ENCODE data around the gene ERI2.

Gene ERI2

GRCh38 chr16:20806168-20807050, at the start of gene ERI2, which contains the start of gene REXO5:
TSS of gene ERI2 (minus strand) at chr16:20806472. CDS start at chr16:20806430, 42 bp downstream.
TSS of gene REXO5 (plus strand) at chr16:20806527. CDS start at chr16:20806954, 427 bp downstream.
- Histone ChIP-seq H3K4me3 (ENCODE audit: low read length) (peak within 1 kb of the TSS; percentile 72), H3K36me3 (ENCODE audit: insufficient read depth, low read length) (peaks cover 2% of the 10 kb centered on the region), H3K9me3 (ENCODE audit: low read length) (no peaks in the 10 kb centered on the region), H3K27me3 (ENCODE audit: insufficient read depth, low read length) (no peaks in the 10 kb centered on the region), H3K4me1 (ENCODE audit: insufficient read depth, low read length) (peaks cover 2% of the 10 kb centered on the region), H2AFZ (ENCODE audit: low read depth, low read length) (peak within 1 kb of the TSS; percentile 97)

- Histone ChIP-seq H2AFZ (ENCODE audit: low read depth, low read length) (no peak overlapping the region), H3K36me3 (ENCODE audit: insufficient read depth, low read length) (peaks cover 31% of the 10 kb centered on the region), H3K4me1 (ENCODE audit: insufficient read depth, low read length) (no peaks in the 10 kb centered on the region), H3K27me3 (ENCODE audit: insufficient read depth, low read length) (no peaks in the 10 kb centered on the region), H3K4me3 (ENCODE audit: low read length) (no peak overlapping the region), H3K9me3 (ENCODE audit: low read length) (peaks cover 3% of the 10 kb centered on the region)
These were observed 48.7 kb upstream of the ERI2 start for GRCh38 chr16:20854963-20855362.

DNA sequence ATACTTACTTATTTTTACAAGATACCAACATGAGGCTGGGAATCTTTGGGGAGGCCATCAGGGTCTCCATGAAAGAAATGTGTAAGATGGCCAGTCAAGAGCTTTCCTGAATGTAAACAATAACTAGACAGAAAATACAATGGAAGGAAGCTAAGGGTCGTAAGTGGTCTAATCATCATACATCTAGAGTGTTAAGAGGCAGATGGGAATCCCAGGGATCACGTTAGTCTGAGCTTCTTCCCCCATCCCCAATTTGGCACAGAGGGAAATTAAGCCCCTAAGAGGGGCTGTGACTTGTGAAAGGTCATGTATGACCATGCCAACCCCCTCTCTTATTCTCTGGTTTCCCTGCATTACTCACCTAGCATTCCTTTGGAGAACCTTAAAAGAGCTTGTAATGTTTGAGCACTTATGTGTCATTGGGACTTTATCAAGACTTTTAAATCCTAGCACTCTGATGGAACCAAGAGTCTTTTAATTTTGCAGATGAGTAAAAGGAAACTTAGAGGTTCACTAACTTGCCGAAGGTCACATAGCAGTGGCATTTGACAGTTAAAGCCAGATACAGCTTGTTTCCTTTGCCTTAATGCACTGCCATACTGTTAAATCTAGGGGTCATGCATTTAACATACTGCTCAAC, 47.8 kb upstream of the ERI2 start:
- peaks cover 26% of the 10 kb centered on the region for H3K36me3 ChIP-seq (ENCODE audit: insufficient read depth, low read length)
- peaks cover 3% of the 10 kb centered on the region for H3K9me3 ChIP-seq (ENCODE audit: low read length)
- H2AFZ ChIP-seq (ENCODE audit: low read depth, low read length): no peak overlapping the region
- no peak overlapping the region for H3K4me3 ChIP-seq (ENCODE audit: low read length)
- H3K4me1 ChIP-seq (ENCODE audit: insufficient read depth, low read length): no peaks in the 10 kb centered on the region
- H3K27me3 ChIP-seq (ENCODE audit: insufficient read depth, low read length): no peaks in the 10 kb centered on the region

GRCh38 chr16:20853143-20853542, 46.9 kb upstream of the ERI2 start:
- Histone ChIP-seq H3K4me1 (ENCODE audit: insufficient read depth, low read length) (no peaks in the 10 kb centered on the region), H3K36me3 (ENCODE audit: insufficient read depth, low read length) (peaks cover 26% of the 10 kb centered on the region)

DNA sequence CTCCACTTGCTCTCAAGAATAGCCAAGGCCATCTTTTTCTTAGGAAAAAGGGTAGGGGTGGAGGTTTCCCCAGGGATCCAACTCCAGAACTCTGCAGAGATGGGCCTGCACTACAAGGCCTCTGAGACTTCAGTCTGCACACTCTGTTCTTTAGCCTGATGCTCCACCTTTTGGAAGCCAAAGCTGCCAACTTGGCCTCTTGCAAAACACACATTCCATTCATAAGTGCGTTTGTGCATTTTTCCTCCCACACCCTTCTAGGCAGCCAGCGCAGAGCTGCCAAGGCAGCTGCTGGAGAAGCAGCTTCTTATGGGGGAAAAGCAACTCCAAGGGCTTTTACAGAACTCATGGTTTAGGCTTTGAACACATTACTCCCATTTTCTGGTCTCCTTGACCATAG, 45.3 kb upstream of the ERI2 start:
- Histone ChIP-seq H3K9me3 (ENCODE audit: low read length) (peaks cover 3% of the 10 kb centered on the region), H3K4me3 (ENCODE audit: low read length) (no peak overlapping the region), H3K27me3 (ENCODE audit: insufficient read depth, low read length) (no peaks in the 10 kb centered on the region), H2AFZ (ENCODE audit: low read depth, low read length) (no peak overlapping the region), H3K36me3 (ENCODE audit: insufficient read depth, low read length) (peaks cover 30% of the 10 kb centered on the region), H3K4me1 (ENCODE audit: insufficient read depth, low read length) (no peaks in the 10 kb centered on the region)

More at GRCh38 chr16:20853143-20853542, 46.9 kb upstream of the ERI2 start:
- Histone ChIP-seq H3K4me3 (ENCODE audit: low read length) (no peak overlapping the region), H2AFZ (ENCODE audit: low read depth, low read length) (no peak overlapping the region), H3K27me3 (ENCODE audit: insufficient read depth, low read length) (no peaks in the 10 kb centered on the region), H3K9me3 (ENCODE audit: low read length) (peaks cover 3% of the 10 kb centered on the region)

- H3K36me3 ChIP-seq (ENCODE audit: insufficient read depth, low read length): peaks cover 36% of the 10 kb centered on the region
- H3K4me3 ChIP-seq (ENCODE audit: low read length): no peak overlapping the region
These were observed 44.7 kb upstream of the ERI2 start for GRCh38 chr16:20850981-20851380.

GRCh38 chr16:20849589-20850390, 43.5 kb upstream of the ERI2 start:
- Histone ChIP-seq H3K9me3 (ENCODE audit: low read length) (no peaks in the 10 kb centered on the region), H2AFZ (ENCODE audit: low read depth, low read length) (no peak overlapping the region), H3K27me3 (ENCODE audit: insufficient read depth, low read length) (no peaks in the 10 kb centered on the region), H3K4me1 (ENCODE audit: insufficient read depth, low read length) (no peaks in the 10 kb centered on the region), H3K36me3 (ENCODE audit: insufficient read depth, low read length) (peaks cover 32% of the 10 kb centered on the region), H3K4me3 (ENCODE audit: low read length) (no peak overlapping the region)

More at GRCh38 chr16:20850981-20851380, 44.7 kb upstream of the ERI2 start:
- no peaks in the 10 kb centered on the region for H3K27me3 ChIP-seq (ENCODE audit: insufficient read depth, low read length)
- H2AFZ ChIP-seq (ENCODE audit: low read depth, low read length): no peak overlapping the region
- H3K4me1 ChIP-seq (ENCODE audit: insufficient read depth, low read length): no peaks in the 10 kb centered on the region
- peaks cover 3% of the 10 kb centered on the region for H3K9me3 ChIP-seq (ENCODE audit: low read length)

DNA sequence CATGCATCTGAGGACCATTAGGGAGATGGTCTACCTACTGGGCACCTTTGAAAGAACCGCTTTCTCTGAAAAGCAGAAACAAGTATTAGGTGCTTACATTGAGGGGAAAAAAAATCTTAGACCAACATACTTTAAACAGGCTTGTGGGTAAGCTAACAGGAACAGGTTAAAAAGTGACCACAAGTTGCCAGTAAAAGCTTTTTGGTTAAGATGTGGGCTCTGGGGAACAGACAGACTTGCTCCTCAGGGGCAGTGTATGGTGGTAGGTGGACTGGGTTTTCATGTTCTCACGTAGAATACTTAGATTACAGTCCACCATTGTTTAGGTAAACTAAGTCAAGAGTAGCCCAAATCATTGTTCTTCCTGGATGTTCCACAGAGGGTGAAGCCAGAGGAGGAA, 41.3 kb upstream of the ERI2 start:
- Histone ChIP-seq H3K4me1 (ENCODE audit: insufficient read depth, low read length) (no peaks in the 10 kb centered on the region), H2AFZ (ENCODE audit: low read depth, low read length) (no peak overlapping the region), H3K9me3 (ENCODE audit: low read length) (no peaks in the 10 kb centered on the region), H3K36me3 (ENCODE audit: insufficient read depth, low read length) (peaks cover 28% of the 10 kb centered on the region), H3K4me3 (ENCODE audit: low read length) (no peak overlapping the region), H3K27me3 (ENCODE audit: insufficient read depth, low read length) (no peaks in the 10 kb centered on the region)

DNA sequence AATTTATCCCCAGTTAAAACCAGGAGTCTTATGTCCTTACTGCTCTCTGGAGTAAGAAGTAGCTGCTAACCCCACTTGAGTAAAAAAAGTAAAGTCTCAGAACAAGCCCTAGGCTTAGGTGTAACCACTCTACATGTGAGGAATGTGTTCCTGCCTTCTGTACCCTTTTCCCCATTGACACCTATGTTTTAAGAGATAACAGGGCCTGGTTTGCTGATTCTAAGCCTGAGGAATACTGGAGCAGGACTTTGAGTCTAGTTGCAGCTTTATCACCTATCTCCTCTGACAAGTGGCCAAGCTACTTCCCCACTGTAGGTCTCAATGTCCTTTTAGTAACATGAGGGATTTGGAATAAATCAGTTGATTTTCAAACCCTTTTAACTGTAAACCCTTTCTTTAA, 40.3 kb upstream of the ERI2 start:
- H3K36me3 ChIP-seq (ENCODE audit: insufficient read depth, low read length): peaks cover 31% of the 10 kb centered on the region
- no peaks in the 10 kb centered on the region for H3K27me3 ChIP-seq (ENCODE audit: insufficient read depth, low read length)
- H3K4me3 ChIP-seq (ENCODE audit: low read length): no peak overlapping the region
- no peaks in the 10 kb centered on the region for H3K4me1 ChIP-seq (ENCODE audit: insufficient read depth, low read length)
- no peak overlapping the region for H2AFZ ChIP-seq (ENCODE audit: low read depth, low read length)
- no peaks in the 10 kb centered on the region for H3K9me3 ChIP-seq (ENCODE audit: low read length)

GRCh38 chr16:20846030-20846429, 39.8 kb upstream of the ERI2 start:
- no peak overlapping the region for H2AFZ ChIP-seq (ENCODE audit: low read depth, low read length)
- no peak overlapping the region for H3K4me3 ChIP-seq (ENCODE audit: low read length)
- H3K4me1 ChIP-seq (ENCODE audit: insufficient read depth, low read length): no peaks in the 10 kb centered on the region
- H3K36me3 ChIP-seq (ENCODE audit: insufficient read depth, low read length): peaks cover 31% of the 10 kb centered on the region
- H3K27me3 ChIP-seq (ENCODE audit: insufficient read depth, low read length): no peaks in the 10 kb centered on the region
- no peaks in the 10 kb centered on the region for H3K9me3 ChIP-seq (ENCODE audit: low read length)

DNA sequence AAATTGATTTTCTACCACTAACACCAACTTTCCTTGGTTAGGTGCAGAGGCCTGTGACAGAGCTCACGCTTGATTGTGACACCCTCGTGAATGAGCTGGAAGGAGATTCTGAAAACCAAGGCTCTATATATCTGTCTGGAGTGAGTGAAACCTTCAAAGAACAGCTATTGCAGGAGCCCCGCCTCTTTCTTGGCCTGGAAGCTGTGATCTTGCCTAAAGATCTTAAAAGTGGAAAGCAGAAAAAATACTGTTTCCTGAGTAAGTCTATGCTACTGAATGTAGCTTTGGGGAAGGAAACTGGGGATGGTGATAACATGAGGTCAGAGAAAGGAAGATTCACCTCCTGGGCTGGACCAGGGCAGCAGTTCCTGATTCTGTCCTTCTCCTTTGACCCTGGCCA, 38.3 kb upstream of the ERI2 start:
- Histone ChIP-seq H3K4me3 (ENCODE audit: low read length) (no peak overlapping the region), H3K36me3 (ENCODE audit: insufficient read depth, low read length) (peaks cover 31% of the 10 kb centered on the region), H3K27me3 (ENCODE audit: insufficient read depth, low read length) (no peaks in the 10 kb centered on the region), H2AFZ (ENCODE audit: low read depth, low read length) (no peak overlapping the region), H3K9me3 (ENCODE audit: low read length) (no peaks in the 10 kb centered on the region), H3K4me1 (ENCODE audit: insufficient read depth, low read length) (no peaks in the 10 kb centered on the region)

DNA sequence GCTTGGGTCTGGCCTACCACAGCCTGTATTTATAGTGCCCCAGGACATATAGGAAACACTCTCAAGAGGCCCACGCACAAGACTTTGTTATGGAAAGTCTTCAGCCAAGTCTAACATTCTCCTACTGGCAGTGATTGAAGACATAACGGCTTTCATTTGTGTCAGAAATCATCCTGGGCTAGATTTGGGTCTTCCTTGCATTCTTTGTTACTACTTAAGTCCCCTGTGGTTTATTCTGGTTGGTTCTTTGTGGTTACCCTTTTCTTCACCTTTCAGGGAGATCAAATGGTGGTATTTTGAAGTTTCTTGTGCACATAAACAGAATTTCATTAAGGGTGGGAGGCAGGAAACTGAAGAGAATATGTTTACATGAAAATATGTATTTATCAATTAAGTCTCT, 37.8 kb upstream of the ERI2 start:
- no peak overlapping the region for H2AFZ ChIP-seq (ENCODE audit: low read depth, low read length)
- peaks cover 31% of the 10 kb centered on the region for H3K36me3 ChIP-seq (ENCODE audit: insufficient read depth, low read length)
- H3K9me3 ChIP-seq (ENCODE audit: low read length): no peaks in the 10 kb centered on the region

GRCh38 chr16:20839504-20839903, 33.2 kb upstream of the ERI2 start:
- Histone ChIP-seq H3K27me3 (ENCODE audit: insufficient read depth, low read length) (no peaks in the 10 kb centered on the region), H3K4me3 (ENCODE audit: low read length) (no peak overlapping the region), H3K36me3 (ENCODE audit: insufficient read depth, low read length) (peaks cover 30% of the 10 kb centered on the region), H3K4me1 (ENCODE audit: insufficient read depth, low read length) (no peaks in the 10 kb centered on the region), H2AFZ (ENCODE audit: low read depth, low read length) (no peak overlapping the region), H3K9me3 (ENCODE audit: low read length) (peaks cover 12% of the 10 kb centered on the region)

More for the DNA sequence above, 37.8 kb upstream of the ERI2 start:
- Histone ChIP-seq H3K4me3 (ENCODE audit: low read length) (no peak overlapping the region), H3K4me1 (ENCODE audit: insufficient read depth, low read length) (no peaks in the 10 kb centered on the region), H3K27me3 (ENCODE audit: insufficient read depth, low read length) (no peaks in the 10 kb centered on the region)
